ENCODE results near the gene OCLN. TPM values are rescaled to one million over a fixed set of nuclear protein-coding genes. Genes with fewer than 3 reads are reported as not detected.
"Not testable (repeated sequence)": the region's sequence is repeated elsewhere in the genome, so short reads cannot be mapped to it uniquely, and the experiment has no call there.

OCLN gene
- total and polyA plus RNA-seq, 5 experiments from 2014 or later = 0.08 to 4.7 (median 0.14) TPM

- Mint-ChIP-seq H3K36me3 (no peaks in the 10 kb centered on the region), H3K4me3 (peak overlapping the region; percentile 56 to 82 (median 70)), H3K9me3 (no peaks in the 10 kb centered on the region), H3K27me3 (peaks cover 27 to 69% (median 49%) of the 10 kb centered on the region in 5 donors), H3K4me1 (peaks cover 3 to 20% (median 15%) of the 10 kb centered on the region in 4 donors), H3K27ac (no peak overlapping the region)
- DNase-seq = peak in 1 of 10 donors; percentile 6
- POLR2A ChIA-PET = no interaction called here
- no peak for ATAC-seq
Measured at GRCh38 chr5:69493396-69494133, 975 bp downstream of the OCLN start.

- POLR2A ChIA-PET = interaction anchor here (0.5 kb wide), 1 partner anchor 611 kb away, joined by 4 read pairs; no protein-coding TSS in a partner anchor
- Mint-ChIP-seq H3K9me3 (no peaks in the 10 kb centered on the region), H3K4me1 (peaks cover 3 to 20% (median 15%) of the 10 kb centered on the region in 4 donors), H3K4me3 (peak overlapping the region in 9 of 10 donors; percentile 2 to 77 (median 53)), H3K36me3 (no peaks in the 10 kb centered on the region), H3K27ac (no peak overlapping the region), H3K27me3 (peaks cover 27 to 61% (median 46%) of the 10 kb centered on the region in 5 donors)
- DNase-seq = no peak
- no peak for ATAC-seq
Measured at GRCh38 chr5:69494452-69494851, 1.9 kb downstream of the OCLN start.

- POLR2A ChIA-PET = no interaction called here
- ATAC-seq (no peak), DNase-seq (no peak)
- Mint-ChIP-seq H3K36me3 (no peaks in the 10 kb centered on the region), H3K4me3 (peak overlapping the region in 1 of 10 donors; percentile 43), H3K27ac (peak overlapping the region in 1 of 10 donors; percentile 17), H3K4me1 (peaks cover 1 to 16% (median 13%) of the 10 kb centered on the region in 4 donors), H3K27me3 (peaks cover 15 to 57% (median 32%) of the 10 kb centered on the region in 5 donors), H3K9me3 (no peaks in the 10 kb centered on the region)
Measured at GRCh38 chr5:69497006-69497520, 4.5 kb downstream of the OCLN start.

- no peak for DNase-seq
- H3K4me3 Mint-ChIP-seq = no peak overlapping the region
- ATAC-seq = no peak
- no peak overlapping the region for H3K27ac Mint-ChIP-seq
- H3K4me1 Mint-ChIP-seq = peaks cover 0 to 8% (median 3%) of the 10 kb centered on the region in 4 donors
- peaks cover 14 to 49% (median 29%) of the 10 kb centered on the region in 5 donors for H3K27me3 Mint-ChIP-seq
- no peaks in the 10 kb centered on the region for H3K36me3 Mint-ChIP-seq
- POLR2A ChIA-PET = no interaction called here
- H3K9me3 Mint-ChIP-seq = no peaks in the 10 kb centered on the region
Measured at GRCh38 chr5:69498384-69498783, 5.8 kb downstream of the OCLN start.

GRCh38 chr5:69502367-69502766, 9.8 kb downstream of the OCLN start:
- no peaks in the 10 kb centered on the region for H3K4me1 Mint-ChIP-seq
- H3K36me3 Mint-ChIP-seq = no peaks in the 10 kb centered on the region
- DNase-seq = no peak
- no peaks in the 10 kb centered on the region for H3K9me3 Mint-ChIP-seq
- peaks cover 0 to 21% (median 3%) of the 10 kb centered on the region in 5 donors for H3K27me3 Mint-ChIP-seq
- no peak overlapping the region for H3K27ac Mint-ChIP-seq
- no peak overlapping the region for H3K4me3 Mint-ChIP-seq
- no peak for ATAC-seq
- POLR2A ChIA-PET = interaction anchor here (0.6 kb wide), 1 partner anchor 1463 kb away, joined by 5 read pairs; no protein-coding TSS in a partner anchor

- no peaks in the 10 kb centered on the region for H3K4me1 Mint-ChIP-seq
- no peaks in the 10 kb centered on the region for H3K9me3 Mint-ChIP-seq
- no peak overlapping the region for H3K4me3 Mint-ChIP-seq
- POLR2A ChIA-PET = no interaction called here
- DNase-seq = no peak
- ATAC-seq = no peak
- H3K27me3 Mint-ChIP-seq = peaks cover 0 to 18% (median 3%) of the 10 kb centered on the region in 5 donors
- H3K27ac Mint-ChIP-seq = no peak overlapping the region
- H3K36me3 Mint-ChIP-seq = no peaks in the 10 kb centered on the region
Measured at GRCh38 chr5:69502767-69503488, 10.3 kb downstream of the OCLN start.

GRCh38 chr5:69504036-69504435, 11.4 kb downstream of the OCLN start:
- no peak overlapping the region for H3K4me3 Mint-ChIP-seq
- H3K4me1 Mint-ChIP-seq = no peaks in the 10 kb centered on the region
- H3K36me3 Mint-ChIP-seq = no peaks in the 10 kb centered on the region
- no peak for ATAC-seq
- DNase-seq = no peak
- H3K27me3 Mint-ChIP-seq = peaks cover 0 to 16% (median 3%) of the 10 kb centered on the region in 5 donors
- POLR2A ChIA-PET = no interaction called here
- no peaks in the 10 kb centered on the region for H3K9me3 Mint-ChIP-seq
- no peak overlapping the region for H3K27ac Mint-ChIP-seq

- ATAC-seq (no peak), DNase-seq (no peak)
- Mint-ChIP-seq H3K27me3 (peaks cover 0 to 11% (median 3%) of the 10 kb centered on the region in 5 donors), H3K36me3 (no peaks in the 10 kb centered on the region), H3K4me1 (no peaks in the 10 kb centered on the region), H3K4me3 (no peak overlapping the region), H3K27ac (no peak overlapping the region), H3K9me3 (no peaks in the 10 kb centered on the region)
- POLR2A ChIA-PET = no interaction called here
Measured at GRCh38 chr5:69505306-69505705, 12.7 kb downstream of the OCLN start.

GRCh38 chr5:69509212-69509611, 16.6 kb downstream of the OCLN start:
- POLR2A ChIA-PET = no interaction called here
- Mint-ChIP-seq H3K4me1 (no peaks in the 10 kb centered on the region), H3K36me3 (no peaks in the 10 kb centered on the region), H3K4me3 (no peak overlapping the region), H3K27ac (no peak overlapping the region), H3K27me3 (no peaks in the 10 kb centered on the region), H3K9me3 (peaks cover 0 to 5% (median 0%) of the 10 kb centered on the region in 9 donors)
- no peak for DNase-seq
- ATAC-seq = no peak

- no peaks in the 10 kb centered on the region for H3K4me1 Mint-ChIP-seq
- peaks cover 0 to 8% (median 0%) of the 10 kb centered on the region in 9 donors for H3K9me3 Mint-ChIP-seq
- no peak for DNase-seq
- ATAC-seq = no peak
- H3K36me3 Mint-ChIP-seq = no peaks in the 10 kb centered on the region
- H3K27ac Mint-ChIP-seq = no peak overlapping the region
- POLR2A ChIA-PET = no interaction called here
- H3K27me3 Mint-ChIP-seq = no peaks in the 10 kb centered on the region
- H3K4me3 Mint-ChIP-seq = no peak overlapping the region
Measured at GRCh38 chr5:69510694-69511093, 18.1 kb downstream of the OCLN start.

GRCh38 chr5:69512740-69513260, 20.2 kb downstream of the OCLN start:
- no peaks in the 10 kb centered on the region for H3K4me1 Mint-ChIP-seq
- H3K4me3 Mint-ChIP-seq = no peak overlapping the region
- H3K27ac Mint-ChIP-seq = no peak overlapping the region
- no peaks in the 10 kb centered on the region for H3K27me3 Mint-ChIP-seq
- POLR2A ChIA-PET = no interaction called here
- no peak for DNase-seq
- ATAC-seq = no peak
- peaks cover 0 to 8% (median 0%) of the 10 kb centered on the region in 9 donors for H3K9me3 Mint-ChIP-seq
- no peaks in the 10 kb centered on the region for H3K36me3 Mint-ChIP-seq

- H3K36me3 Mint-ChIP-seq, ATAC-seq, H3K4me3 Mint-ChIP-seq, H3K27ac Mint-ChIP-seq, H3K9me3 Mint-ChIP-seq, DNase-seq, H3K4me1 Mint-ChIP-seq, POLR2A ChIA-PET, H3K27me3 Mint-ChIP-seq: not testable (repeated sequence)
Measured at GRCh38 chr5:69515570-69515969, 23.0 kb downstream of the OCLN start.

GRCh38 chr5:69516769-69517168, 24.2 kb downstream of the OCLN start:
- Mint-ChIP-seq H3K4me3 (no peak overlapping the region), H3K36me3 (no peaks in the 10 kb centered on the region), H3K27ac (no peak overlapping the region), H3K27me3 (no peaks in the 10 kb centered on the region), H3K4me1 (no peaks in the 10 kb centered on the region), H3K9me3 (peaks cover 0 to 8% (median 0%) of the 10 kb centered on the region in 9 donors)
- ATAC-seq = no peak
- DNase-seq = no peak
- POLR2A ChIA-PET = no interaction called here

Data from naive thymus-derived CD8-positive, alpha-beta T cell (primary cell).